ENCODE results near the gene CCDC57.

Gene CCDC57

GRCh38 chr17:82234211-82235055 is 21.8 kb upstream of the CCDC57 start:
- DNase-seq, result no peak

GRCh38 chr17:82232876-82233785 is 20.5 kb upstream of the CCDC57 start:
- DNase-seq, result no peak

- DNase-seq, result no peak
These were observed 19.7 kb upstream of the CCDC57 start for GRCh38 chr17:82232322-82232820.

- DNase-seq, result no peak
These were observed 19.1 kb upstream of the CCDC57 start for GRCh38 chr17:82231562-82232321.

- DNase-seq, result no peak
These were observed 18.6 kb upstream of the CCDC57 start for GRCh38 chr17:82231312-82231561.

GRCh38 chr17:82230609-82231311 is 18.1 kb upstream of the CCDC57 start:
- no peak for DNase-seq

- DNase-seq, result no peak
These were observed 17.3 kb upstream of the CCDC57 start for GRCh38 chr17:82229698-82230608.

GRCh38 chr17:82228842-82229697 is 16.4 kb upstream of the CCDC57 start, which contains the start of gene SLC16A3:
TSS of gene SLC16A3 (plus strand) at chr17:82229042. CDS start at chr17:82236009, 6,967 bp downstream.
- DNase-seq, result no peak

- no peak for DNase-seq
These were observed 15.7 kb upstream of the CCDC57 start for GRCh38 chr17:82228278-82228841.

GRCh38 chr17:82227629-82228277 is 15.1 kb upstream of the CCDC57 start:
- DNase-seq, result no peak

- no peak for DNase-seq
These were observed 14.4 kb upstream of the CCDC57 start for GRCh38 chr17:82226809-82227628.

- DNase-seq, result no peak
These were observed 13.6 kb upstream of the CCDC57 start for GRCh38 chr17:82226146-82226808.

- DNase-seq, result no peak
These were observed 12.9 kb upstream of the CCDC57 start for GRCh38 chr17:82225368-82226029.

- DNase-seq, result no peak
These were observed 12.0 kb upstream of the CCDC57 start for GRCh38 chr17:82224666-82225065.

- DNase-seq, result no peak
These were observed 10.9 kb upstream of the CCDC57 start for GRCh38 chr17:82223517-82223916.

GRCh38 chr17:82222816-82223215 is 10.2 kb upstream of the CCDC57 start:
- no peak for DNase-seq

- no peak for DNase-seq
These were observed 8.8 kb upstream of the CCDC57 start for GRCh38 chr17:82221341-82221902.
